ENCODE data around the gene ST7L.

The ST7L gene

DNA sequence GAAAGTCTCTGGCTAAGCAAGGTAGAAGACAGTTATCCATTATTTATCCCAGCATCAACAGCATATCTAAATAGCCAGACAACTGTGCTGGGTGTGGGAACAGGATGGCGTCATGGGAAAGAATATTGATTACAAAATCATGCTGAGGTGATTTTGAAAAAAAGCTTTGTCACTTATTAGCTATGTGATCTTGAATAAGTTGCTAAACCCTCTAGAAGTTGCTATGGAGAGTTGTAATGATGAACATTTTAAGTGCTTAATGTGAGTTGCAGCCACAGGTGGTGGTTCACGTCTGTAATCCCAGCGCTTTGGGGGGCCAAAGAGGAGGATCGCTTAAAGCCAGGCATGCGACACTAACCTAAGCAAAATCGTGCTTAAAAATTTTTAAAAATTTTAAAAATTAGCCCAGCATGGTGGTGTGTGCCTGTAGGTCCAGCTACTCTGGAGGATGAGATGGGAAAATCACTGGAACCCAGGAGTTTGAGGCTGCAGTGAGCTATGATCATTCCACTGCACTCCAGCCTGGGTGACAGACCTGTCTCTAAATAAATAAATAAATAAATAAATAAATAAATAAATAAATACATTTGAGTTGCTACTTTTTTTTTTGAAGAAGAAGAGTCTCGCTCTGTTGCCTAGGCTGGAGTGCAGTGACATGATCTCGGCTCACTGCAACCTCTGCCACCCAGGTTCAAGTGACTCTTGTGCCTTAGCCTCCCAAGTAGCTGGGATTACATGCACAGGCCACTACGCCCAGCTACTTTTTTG lies 76.6 kb downstream of the ST7L start:
- H3K4me3 ChIP-seq (ENCODE audit: low read depth, low read length) = no peak overlapping the region
- TF ChIP-seq, protein P1, sequence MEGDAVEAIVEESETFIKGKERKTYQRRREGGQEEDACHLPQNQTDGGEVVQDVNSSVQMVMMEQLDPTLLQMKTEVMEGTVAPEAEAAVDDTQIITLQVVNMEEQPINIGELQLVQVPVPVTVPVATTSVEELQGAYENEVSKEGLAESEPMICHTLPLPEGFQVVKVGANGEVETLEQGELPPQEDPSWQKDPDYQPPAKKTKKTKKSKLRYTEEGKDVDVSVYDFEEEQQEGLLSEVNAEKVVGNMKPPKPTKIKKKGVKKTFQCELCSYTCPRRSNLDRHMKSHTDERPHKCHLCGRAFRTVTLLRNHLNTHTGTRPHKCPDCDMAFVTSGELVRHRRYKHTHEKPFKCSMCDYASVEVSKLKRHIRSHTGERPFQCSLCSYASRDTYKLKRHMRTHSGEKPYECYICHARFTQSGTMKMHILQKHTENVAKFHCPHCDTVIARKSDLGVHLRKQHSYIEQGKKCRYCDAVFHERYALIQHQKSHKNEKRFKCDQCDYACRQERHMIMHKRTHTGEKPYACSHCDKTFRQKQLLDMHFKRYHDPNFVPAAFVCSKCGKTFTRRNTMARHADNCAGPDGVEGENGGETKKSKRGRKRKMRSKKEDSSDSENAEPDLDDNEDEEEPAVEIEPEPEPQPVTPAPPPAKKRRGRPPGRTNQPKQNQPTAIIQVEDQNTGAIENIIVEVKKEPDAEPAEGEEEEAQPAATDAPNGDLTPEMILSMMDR (IDR thresholded peaks at IDR 0.05; ENCODE audit: insufficient read depth, low read depth, low read length, missing control alignments) = no peak
- no peak for DNase-seq (ENCODE audit: low read depth)

DNA sequence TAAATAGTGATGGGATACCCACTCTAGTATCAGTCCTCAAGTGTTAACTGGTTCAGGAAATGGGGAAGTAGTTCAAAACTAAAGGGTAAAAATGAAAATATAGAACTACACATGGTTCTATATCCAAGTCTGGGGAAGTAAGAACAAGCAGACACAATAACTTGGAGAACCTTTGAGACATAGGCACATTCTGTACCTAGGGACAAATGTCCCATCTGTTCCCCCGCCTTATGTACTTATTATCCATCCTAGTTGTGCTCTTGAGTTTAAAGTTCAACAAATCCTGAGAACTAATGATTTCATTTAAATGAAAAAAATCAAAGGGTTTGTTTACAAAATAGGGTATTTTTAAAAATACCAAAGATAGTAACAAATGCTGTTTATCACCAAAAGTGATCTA lies 77.6 kb downstream of the ST7L start:
- DNase-seq (ENCODE audit: low read depth) = no peak
- no peak overlapping the region for H3K4me3 ChIP-seq (ENCODE audit: low read depth, low read length)
- TF ChIP-seq, protein P1 (IDR thresholded peaks at IDR 0.05; ENCODE audit: insufficient read depth, low read depth, low read length, missing control alignments) = no peak

GRCh38 chr1:112540226-112540794 lies 78.6 kb downstream of the ST7L start:
- TF ChIP-seq, protein P1 (IDR thresholded peaks at IDR 0.05; ENCODE audit: insufficient read depth, low read depth, low read length, missing control alignments) = no peak
- no peak overlapping the region for H3K4me3 ChIP-seq (ENCODE audit: low read depth, low read length)
- DNase-seq (ENCODE audit: low read depth) = no peak

GRCh38 chr1:112538883-112539282 lies 80.1 kb downstream of the ST7L start:
- TF ChIP-seq, protein P1 (IDR thresholded peaks at IDR 0.05; ENCODE audit: insufficient read depth, low read depth, low read length, missing control alignments) = no peak
- H3K4me3 ChIP-seq (ENCODE audit: low read depth, low read length) = no peak overlapping the region
- no peak for DNase-seq (ENCODE audit: low read depth)

GRCh38 chr1:112537456-112537855 lies 81.5 kb downstream of the ST7L start:
- no peak for DNase-seq (ENCODE audit: low read depth)
- no peak overlapping the region for H3K4me3 ChIP-seq (ENCODE audit: low read depth, low read length)
- TF ChIP-seq, protein P1 (IDR thresholded peaks at IDR 0.05; ENCODE audit: insufficient read depth, low read depth, low read length, missing control alignments) = no peak

DNA sequence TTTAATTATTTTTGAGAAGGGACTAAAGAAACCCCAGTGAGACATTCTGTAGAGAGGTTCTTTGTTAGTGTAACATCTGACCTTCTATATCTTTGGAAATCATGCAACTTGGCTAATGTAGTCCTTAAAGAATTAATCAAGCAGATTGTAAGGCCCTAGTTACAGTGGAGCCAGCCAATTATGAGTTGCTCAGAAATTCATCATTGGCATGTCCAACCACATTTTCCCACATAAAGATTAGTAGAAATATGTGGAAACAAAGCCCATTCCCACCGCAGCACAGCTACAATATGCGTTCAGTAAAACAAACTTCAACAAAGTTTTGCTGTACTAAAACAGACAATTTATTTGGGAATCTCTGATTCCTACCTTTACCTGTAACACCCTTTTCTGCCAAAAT lies 82.4 kb downstream of the ST7L start:
- H3K4me3 ChIP-seq (ENCODE audit: low read depth, low read length) = no peak overlapping the region
- no peak for DNase-seq (ENCODE audit: low read depth)
- TF ChIP-seq, protein P1 (IDR thresholded peaks at IDR 0.05; ENCODE audit: insufficient read depth, low read depth, low read length, missing control alignments) = no peak

Data from GM12865 (cell line).